ACHN (cell line): Measurements from ENCODE around the gene COP1.
"Not testable (repeated sequence)": the region's sequence is repeated elsewhere in the genome, so short reads cannot be mapped to it uniquely, and the experiment has no call there.

Source experiments
- DNase-seq: peaks from one replicate; pipeline ENCODE4 v3.0.0-alpha.2; 2015
- in situ Hi-C: cut with HindIII; loops from 2 replicates; pipeline ENCODE4 v1.10.0; 2017; ENCODE audit warnings: low sequenced_read_pairs, low pct_ligation_motif_present, low pct_unique_long_range_greater_than_20kb

COP1 gene

DNA sequence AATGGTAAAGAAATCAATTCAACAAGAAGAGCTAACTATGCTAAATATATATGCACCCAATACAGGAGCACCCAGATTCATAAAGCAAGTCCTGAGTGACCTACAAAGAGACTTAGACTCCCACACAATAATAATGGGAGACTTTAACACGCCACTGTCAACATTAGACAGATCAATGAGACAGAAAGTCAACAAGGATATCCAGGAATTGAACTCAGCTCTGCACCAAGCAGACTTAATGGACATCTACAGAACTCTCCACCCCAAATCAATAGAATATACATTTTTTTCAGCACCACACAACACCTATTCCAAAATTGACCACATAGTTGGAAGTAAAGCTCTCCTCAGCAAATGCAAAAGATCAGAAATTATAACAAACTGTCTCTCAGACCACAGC is 212.4 kb downstream of the COP1 start:
- in situ Hi-C loops, DNase-seq: not testable (repeated sequence)

- DNase-seq, in situ Hi-C loops: not testable (repeated sequence)
Measured at GRCh38 chr1:175992825-175993224, 214.3 kb downstream of the COP1 start.

- in situ Hi-C loops, DNase-seq: not testable (repeated sequence)
Measured at GRCh38 chr1:175992202-175992601, 214.9 kb downstream of the COP1 start.

DNA sequence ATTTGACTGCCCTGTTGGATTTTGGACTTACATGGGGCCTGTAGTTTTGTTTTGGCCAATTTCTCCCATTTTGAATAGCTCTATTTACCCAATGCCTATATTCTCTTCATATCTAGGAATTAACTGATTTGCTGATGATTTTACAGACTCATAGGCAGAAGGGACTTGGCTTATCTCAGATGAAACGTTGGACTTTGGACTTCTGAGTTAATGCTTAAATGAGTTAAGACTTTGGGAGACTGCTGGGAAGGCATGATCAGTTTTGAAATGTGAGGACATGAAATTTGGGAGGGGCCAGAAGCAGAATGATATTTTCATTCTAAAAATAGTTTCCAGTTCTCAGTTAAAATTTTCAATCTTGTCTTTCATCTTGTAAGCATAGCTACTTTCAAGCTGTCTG is 222.3 kb downstream of the COP1 start:
- DNase-seq: peak; percentile 29
- in situ Hi-C loops: no loop called here

GRCh38 chr1:175984057-175984812 is 222.9 kb downstream of the COP1 start:
- in situ Hi-C loops: no loop called here
- DNase-seq: no peak

DNA sequence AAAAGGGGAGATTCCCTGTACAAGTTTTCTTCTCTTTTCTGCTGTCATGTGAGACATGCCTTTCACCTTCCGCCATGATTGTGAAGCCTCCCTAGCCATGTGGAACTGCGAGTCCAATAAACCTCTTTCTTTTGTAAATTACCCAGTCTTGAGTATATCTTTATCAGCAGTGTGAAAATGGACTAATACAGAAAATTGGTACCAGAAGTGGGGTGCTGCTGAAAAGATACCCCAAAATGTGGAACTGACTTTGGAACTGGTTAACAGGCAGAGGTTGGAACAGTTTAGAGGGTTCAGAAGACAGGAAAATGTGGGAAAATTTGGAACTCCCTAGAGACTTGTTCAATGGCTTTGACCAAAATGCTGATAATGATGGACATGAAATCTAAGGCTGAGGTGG is 223.7 kb downstream of the COP1 start:
- DNase-seq, in situ Hi-C loops: not testable (repeated sequence)

DNA sequence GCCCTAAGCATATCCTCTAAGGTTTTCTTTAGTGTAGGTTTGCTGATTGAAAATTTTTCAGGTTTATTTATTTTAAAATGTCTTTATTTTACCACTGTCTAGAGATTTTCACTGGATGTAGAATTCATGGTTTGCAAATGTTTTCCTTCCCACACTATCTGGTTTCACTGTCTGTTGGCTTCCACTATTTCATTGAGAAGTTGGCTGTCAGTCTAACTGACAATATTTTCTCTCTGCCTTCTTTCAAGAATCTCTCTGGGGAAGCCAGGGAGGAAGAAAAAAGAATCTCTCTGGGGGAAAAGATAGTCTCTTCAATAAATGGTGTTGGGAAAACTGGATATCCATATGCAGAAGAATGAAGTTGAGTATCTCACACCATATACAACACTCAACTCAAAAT is 226.0 kb downstream of the COP1 start:
- no peak for DNase-seq
- in situ Hi-C loops: no loop called here

DNA sequence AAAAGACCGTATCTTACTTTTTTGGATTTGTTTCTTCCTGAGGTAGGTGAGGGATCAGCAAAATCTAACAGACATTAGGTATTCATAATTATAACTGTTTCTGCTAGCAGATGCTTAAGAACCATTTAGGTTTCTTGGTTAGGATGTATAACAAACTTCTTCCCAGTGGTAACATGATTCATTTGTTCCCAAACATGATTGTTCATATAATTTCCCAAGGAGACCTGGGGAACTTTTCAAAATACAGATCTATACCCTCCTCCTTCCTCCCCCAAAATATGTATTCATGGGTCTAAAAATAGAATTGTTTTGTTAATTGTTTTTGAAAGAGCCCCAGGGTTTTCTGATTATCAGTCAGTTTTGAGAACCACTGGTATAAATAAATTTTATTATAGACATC is 228.2 kb downstream of the COP1 start:
- in situ Hi-C loops: no loop called here
- no peak for DNase-seq

GRCh38 chr1:175978476-175978875 is 228.6 kb downstream of the COP1 start:
- DNase-seq: no peak
- in situ Hi-C loops: no loop called here

DNA sequence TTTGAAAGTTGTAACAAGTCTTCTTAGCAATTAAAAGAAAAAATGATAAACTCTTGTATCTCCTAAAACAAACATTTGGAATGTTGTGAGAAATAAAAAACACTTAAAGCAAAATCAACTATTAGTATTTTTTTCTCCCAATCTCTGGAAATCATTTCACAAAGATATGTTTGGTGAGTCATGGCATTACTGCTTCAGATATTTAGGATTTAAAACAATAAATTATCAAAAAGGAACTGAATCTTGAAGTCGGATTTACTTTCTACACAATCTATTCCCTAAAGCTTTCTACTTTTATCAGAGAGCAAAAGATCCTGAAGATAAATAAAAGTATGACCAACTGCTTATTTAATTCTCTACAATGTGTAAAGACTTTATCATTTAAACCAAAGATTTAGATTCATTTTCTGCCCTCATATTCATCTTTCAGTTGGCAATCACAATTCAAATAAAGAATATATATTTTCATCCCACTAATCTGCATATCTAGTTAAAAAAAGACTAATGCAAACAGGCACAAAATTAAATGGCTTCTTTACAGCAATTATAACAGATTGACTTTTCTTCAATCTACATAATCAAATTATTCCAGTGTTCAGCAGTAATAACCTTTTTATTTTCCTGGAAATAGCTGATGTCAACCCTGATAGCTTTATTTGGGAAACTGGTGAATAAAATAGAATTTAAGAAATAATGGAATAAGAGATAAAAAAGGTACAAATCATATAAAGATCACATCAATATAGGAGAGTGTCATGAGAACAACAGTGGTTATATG is 230.0 kb downstream of the COP1 start:
- in situ Hi-C loops: no loop called here
- no peak for DNase-seq

DNA sequence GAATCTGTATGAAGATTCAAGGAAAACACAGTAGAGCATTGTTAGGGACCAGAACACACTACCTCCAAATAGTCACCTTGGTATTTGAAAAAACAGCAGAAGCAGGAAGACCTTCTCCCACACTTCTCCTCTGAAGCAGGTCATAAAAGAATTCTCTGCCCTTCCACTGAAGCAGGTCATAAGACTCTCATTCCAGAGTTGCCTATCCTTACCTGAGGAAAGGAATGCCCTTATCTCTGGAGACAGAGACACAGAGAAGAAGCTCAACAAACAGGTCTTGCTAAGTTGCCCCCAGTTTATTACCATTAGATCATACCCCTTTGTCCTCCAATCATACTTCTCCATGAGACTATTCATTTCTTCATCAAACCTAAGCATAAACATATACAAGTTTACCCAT is 237.9 kb downstream of the COP1 start:
- no peak for DNase-seq
- in situ Hi-C loops: no loop called here

DNA sequence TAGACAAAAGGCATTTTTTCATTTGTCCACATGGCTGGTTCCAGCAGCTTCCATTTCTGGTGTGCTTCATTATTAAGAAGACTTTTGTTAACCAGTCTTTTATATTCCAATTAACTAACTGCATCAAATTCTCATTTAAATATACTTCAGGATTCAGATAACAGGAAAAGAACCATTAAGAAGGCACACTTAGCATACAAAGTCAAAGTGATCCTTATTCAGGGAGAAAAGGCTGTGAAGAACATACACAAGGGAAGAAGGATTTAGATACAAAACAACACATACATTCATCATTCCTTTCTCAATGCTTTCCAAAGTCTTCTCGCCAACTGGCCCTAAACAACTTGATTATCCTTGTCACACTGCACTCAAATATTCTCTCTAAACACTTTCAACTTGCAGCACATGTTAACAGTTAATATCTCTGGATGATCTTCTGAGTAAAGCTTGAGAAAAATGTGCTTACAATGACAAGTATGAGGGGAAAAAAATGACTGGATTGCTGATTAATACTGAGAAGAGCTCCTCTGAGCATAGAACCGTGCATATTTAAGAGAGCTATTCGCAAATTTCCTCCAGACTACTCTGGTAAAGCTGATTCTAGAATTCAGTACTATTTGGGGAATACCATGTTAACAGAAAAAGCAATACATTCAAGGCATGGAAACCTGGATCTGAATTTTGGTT is 238.5 kb downstream of the COP1 start:
- in situ Hi-C loops: no loop called here
- no peak for DNase-seq

- in situ Hi-C loops: no loop called here
Measured at GRCh38 chr1:175963740-175964139, 243.3 kb downstream of the COP1 start.

GRCh38 chr1:175960169-175960568 is 246.9 kb downstream of the COP1 start:
- in situ Hi-C loops: no loop called here
- no peak for DNase-seq

More at GRCh38 chr1:175963740-175964139, 243.3 kb downstream of the COP1 start:
- DNase-seq: no peak

- no peak for DNase-seq
- in situ Hi-C loops: no loop called here
Measured at GRCh38 chr1:175951627-175952026, 255.5 kb downstream of the COP1 start.

DNA sequence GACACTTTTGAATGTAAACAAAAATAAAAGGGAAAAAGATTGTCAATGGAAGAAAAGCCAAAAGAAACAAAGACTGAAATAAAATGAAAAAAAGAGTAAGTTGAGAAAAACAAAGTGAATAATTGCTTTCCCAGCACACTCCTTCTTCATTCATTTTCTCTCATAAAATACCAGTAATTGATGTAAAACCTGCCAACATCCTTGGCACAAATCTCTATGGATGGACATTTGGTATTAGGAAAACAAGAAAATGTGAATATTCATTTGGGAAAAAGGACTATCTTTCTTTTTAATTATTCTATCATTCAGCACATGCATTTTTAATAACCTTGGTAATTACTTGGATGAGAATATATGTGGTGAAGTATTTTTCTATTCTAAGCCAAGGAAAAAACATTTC is 259.3 kb downstream of the COP1 start:
- DNase-seq: no peak
- in situ Hi-C loops: no loop called here

DNA sequence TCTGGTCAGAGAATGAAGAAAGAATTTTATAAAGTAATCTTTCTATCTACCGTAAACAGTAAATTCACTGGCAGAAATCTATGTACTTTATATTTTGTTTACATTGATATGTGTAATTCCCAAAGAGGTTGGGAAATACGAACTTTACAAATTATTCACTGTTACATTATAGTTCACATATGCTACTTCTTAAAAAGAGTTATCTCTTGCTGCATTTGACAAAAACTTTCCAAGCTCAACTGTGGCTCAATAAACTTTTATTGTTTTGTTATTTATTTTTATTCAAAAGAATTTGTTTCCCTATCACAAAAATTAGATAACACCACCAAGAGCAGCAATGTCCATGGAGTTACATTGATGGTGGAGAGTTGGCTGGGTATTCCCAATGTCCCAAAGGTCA is 262.5 kb downstream of the COP1 start:
- in situ Hi-C loops: no loop called here
- DNase-seq: no peak

- in situ Hi-C loops: no loop called here
- DNase-seq: no peak
Measured at GRCh38 chr1:175941164-175941563, 265.9 kb downstream of the COP1 start.

DNA sequence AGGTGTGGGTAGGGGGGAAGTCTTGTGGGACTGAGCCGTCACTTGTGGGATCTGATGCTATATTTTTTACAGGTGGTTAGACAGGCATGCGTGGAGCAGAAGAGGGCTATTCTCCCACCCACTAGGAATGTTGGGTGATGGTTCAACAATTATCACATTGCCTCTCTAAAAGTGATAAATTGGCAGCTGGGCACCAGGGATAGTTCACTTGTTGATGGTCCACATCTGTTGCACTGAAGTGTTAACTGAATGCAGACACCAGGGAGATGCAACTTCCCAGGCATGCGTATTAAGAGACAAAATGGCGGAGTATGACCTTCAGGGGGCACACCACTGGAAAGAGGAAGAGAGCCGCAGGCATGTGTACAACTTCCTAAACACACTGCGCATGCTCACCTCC is 270.4 kb downstream of the COP1 start:
- DNase-seq: no peak
- in situ Hi-C loops: no loop called here
